MM.1S (cell line): ENCODE results near the gene SCUBE3.
A peak's percentile ranks its signal among the peaks of the same experiment; 100 is the strongest.

Experiments
- DNase-seq: peaks from one replicate; pipeline ENCODE4 v3.0.0-alpha.2; 2015
- H2AFZ ChIP-seq: fragments of 300-600 bp; sonication (generic); 2 replicates; pipeline ENCODE4 v1.6.0; 2016; ENCODE audit warnings: antibody characterized with exemption, low read length
- H3F3A ChIP-seq: fragments of 300-600 bp; sonication (generic); 2 replicates; pipeline ENCODE4 v1.6.1; 2016; ENCODE audit warnings: mild to moderate bottlenecking, antibody characterized with exemption, low read length, moderate library complexity, mixed read lengths; ENCODE audit not compliant: insufficient read depth
- H3K27ac ChIP-seq: fragments of 300-600 bp; sonication (generic); 2 replicates; pipeline ENCODE4 v1.5.1; 2016; ENCODE audit warnings: mild to moderate bottlenecking, low read length
- H3K27me3 ChIP-seq: fragments of 300-600 bp; sonication (generic); replicated peaks from 2 replicates; pipeline ENCODE4 v1.6.0; 2016; ENCODE audit warnings: low read length; ENCODE audit not compliant: insufficient read depth
- H3K36me3 ChIP-seq: fragments of 300-600 bp; sonication (generic); replicated peaks from 2 replicates; pipeline ENCODE4 v1.6.1; 2016; ENCODE audit warnings: mild to moderate bottlenecking, low read length, mixed read lengths; ENCODE audit not compliant: insufficient read depth
- H3K4me1 ChIP-seq: fragments of 300-600 bp; sonication (generic); 2 replicates; pipeline ENCODE4 v1.6.1; 2016; ENCODE audit warnings: low read length, mixed read lengths
- H3K4me2 ChIP-seq: fragments of 300-600 bp; sonication (generic); 2 replicates; pipeline ENCODE4 v1.6.0; 2016; ENCODE audit warnings: low read depth, low read length
- H3K4me3 ChIP-seq: fragments of 300-600 bp; sonication (generic); 2 replicates; pipeline ENCODE4 v1.5.1; 2016; ENCODE audit warnings: low read length, mixed read lengths
- H3K79me2 ChIP-seq: fragments of 300-600 bp; sonication (generic); 2 replicates; pipeline ENCODE4 v1.6.1; 2016; ENCODE audit warnings: mixed run types, low read length, mixed read lengths
- H3K9ac ChIP-seq: fragments of 300-600 bp; sonication (generic); 2 replicates; pipeline ENCODE4 v1.6.1; 2016; ENCODE audit warnings: low read length, mixed read lengths
- H3K9me2 ChIP-seq: fragments of 300-600 bp; sonication (generic); replicated peaks from 2 replicates; pipeline ENCODE4 v1.6.1; 2016; ENCODE audit warnings: mild to moderate bottlenecking, low read length, mixed read lengths; ENCODE audit not compliant: insufficient read depth
- H3K9me3 ChIP-seq: fragments of 300-600 bp; sonication (generic); replicated peaks from 2 replicates; pipeline ENCODE4 v1.6.1; 2016; ENCODE audit warnings: mild to moderate bottlenecking, low read length, mixed read lengths; ENCODE audit not compliant: insufficient read depth
- H4K20me1 ChIP-seq: fragments of 300-600 bp; sonication (generic); 2 replicates; pipeline ENCODE4 v1.6.1; 2016; ENCODE audit warnings: mild to moderate bottlenecking, low read length, moderate library complexity, mixed read lengths; ENCODE audit not compliant: insufficient read depth
- EZH2 ChIP-seq: fragments of 300-600 bp; sonication (generic); optimal IDR thresholded peaks from 2 replicates; pipeline ENCODE3; 2017; ENCODE audit warnings: low read depth, mild to moderate bottlenecking, antibody characterized with exemption, low read length, mixed read lengths
- EZH2phosphoT487 ChIP-seq: fragments of 300-600 bp; sonication (generic); IDR thresholded peaks from 2 replicates; pipeline ENCODE4 v1.6.1; 2018; ENCODE audit warnings: antibody characterized with exemption, low read length
- TF ChIP-seq, protein P1 (sequence below): fragments of 300-600 bp; sonication (generic); IDR thresholded peaks from 2 replicates; pipeline ENCODE4 v1.5.1; 2016; ENCODE audit warnings: antibody characterized with exemption, low read length, mixed read lengths

Gene SCUBE3

DNA sequence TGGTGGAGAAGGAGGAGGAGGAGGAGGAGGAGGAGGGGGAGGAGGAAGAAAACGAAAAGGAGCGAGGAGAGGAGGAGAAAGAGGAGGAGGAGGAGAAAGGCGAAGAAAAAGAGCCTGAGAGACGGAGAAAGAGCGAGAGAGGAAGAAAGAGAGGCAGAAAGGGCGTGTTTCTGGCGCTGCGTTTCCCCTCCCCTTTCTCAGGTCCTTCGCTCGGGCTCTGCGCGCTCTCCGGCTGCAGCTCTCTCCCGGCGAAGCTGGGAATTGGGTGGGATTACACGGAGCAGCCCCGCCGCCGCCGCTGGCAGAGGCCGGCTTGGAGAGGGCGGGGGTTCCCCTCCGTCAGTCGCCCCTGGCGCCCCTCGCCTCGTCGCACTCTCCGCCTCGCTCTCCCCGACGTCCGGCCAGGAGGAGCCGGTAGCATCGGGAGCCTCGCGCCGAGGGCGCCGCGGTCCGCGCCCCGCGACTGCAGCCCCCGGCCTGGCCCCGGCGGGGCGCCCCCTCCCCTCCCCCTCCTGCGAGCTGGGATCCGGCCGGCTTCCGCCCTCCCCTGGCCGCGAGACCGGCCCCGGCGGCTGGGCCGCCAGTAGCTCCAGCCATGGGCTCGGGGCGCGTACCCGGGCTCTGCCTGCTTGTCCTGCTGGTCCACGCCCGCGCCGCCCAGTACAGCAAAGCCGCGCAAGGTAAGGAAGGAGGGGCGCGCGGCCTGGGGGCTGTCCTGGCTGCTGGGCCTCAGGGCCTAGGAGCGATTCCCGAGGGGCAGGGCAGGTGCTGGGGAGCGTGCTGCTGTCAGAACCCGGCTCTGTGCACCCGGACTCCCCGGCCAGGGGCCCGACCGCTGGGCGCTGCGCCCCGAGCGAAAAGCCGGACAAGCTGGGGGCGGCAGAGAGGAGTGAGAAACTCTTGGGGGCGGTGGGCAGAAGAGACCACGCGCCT, at the start of gene SCUBE3:
Gene SCUBE3 (plus strand): TSS at position 133 of the 933 bp plus-strand sequence. CDS start 463 bp downstream, at position 596.
- TF ChIP-seq EZH2 (no peak), EZH2phosphoT487 (no peak)
- TF ChIP-seq, protein P1, sequence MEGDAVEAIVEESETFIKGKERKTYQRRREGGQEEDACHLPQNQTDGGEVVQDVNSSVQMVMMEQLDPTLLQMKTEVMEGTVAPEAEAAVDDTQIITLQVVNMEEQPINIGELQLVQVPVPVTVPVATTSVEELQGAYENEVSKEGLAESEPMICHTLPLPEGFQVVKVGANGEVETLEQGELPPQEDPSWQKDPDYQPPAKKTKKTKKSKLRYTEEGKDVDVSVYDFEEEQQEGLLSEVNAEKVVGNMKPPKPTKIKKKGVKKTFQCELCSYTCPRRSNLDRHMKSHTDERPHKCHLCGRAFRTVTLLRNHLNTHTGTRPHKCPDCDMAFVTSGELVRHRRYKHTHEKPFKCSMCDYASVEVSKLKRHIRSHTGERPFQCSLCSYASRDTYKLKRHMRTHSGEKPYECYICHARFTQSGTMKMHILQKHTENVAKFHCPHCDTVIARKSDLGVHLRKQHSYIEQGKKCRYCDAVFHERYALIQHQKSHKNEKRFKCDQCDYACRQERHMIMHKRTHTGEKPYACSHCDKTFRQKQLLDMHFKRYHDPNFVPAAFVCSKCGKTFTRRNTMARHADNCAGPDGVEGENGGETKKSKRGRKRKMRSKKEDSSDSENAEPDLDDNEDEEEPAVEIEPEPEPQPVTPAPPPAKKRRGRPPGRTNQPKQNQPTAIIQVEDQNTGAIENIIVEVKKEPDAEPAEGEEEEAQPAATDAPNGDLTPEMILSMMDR, result no peak
- no peak within 1 kb of the TSS for H3K9ac ChIP-seq
- peak within 1 kb of the TSS; percentile 55; the same call in 1 of the 2 replicates for H3K4me3 ChIP-seq
- no peaks in the 10 kb centered on the region for H4K20me1 ChIP-seq
- 0 out of 2 replicates have a peak within 1 kb of the TSS, but pooled peaks have one; percentile 48 for H2AFZ ChIP-seq
- DNase-seq, result no peak
- H3K4me2 ChIP-seq, result peak within 1 kb of the TSS; percentile 96
- no peaks in the 10 kb centered on the region for H3K9me3 ChIP-seq
- H3K79me2 ChIP-seq, result no peaks in the 10 kb centered on the region
- peaks cover 5% of the 10 kb centered on the region for H3F3A ChIP-seq
- H3K4me1 ChIP-seq, result peaks cover 18% of the 10 kb centered on the region
- H3K36me3 ChIP-seq, result no peaks in the 10 kb centered on the region
- H3K27ac ChIP-seq, result no peak within 1 kb of the TSS
- peaks cover 18% of the 10 kb centered on the region for H3K27me3 ChIP-seq
- H3K9me2 ChIP-seq, result no peaks in the 10 kb centered on the region

DNA sequence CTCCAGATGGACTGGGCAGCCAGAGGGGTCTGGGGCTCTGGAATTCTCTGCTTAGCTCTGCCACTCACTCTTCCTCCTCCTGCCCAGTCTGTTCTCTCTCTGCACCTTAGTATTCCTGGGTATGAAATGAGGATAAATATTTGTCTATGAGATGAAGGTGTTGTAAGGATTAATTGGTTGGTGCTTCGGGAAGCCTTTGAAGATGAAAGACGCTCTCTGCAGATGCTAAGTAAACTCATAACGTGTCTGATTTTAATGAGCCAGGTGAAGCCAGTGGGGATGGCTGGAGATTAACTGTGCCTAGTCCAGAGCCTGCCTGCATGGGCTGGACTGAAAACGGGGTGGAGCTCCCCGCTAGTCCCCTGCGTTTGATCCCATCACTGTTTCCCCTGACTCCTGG, 49.5 kb upstream of the SCUBE3 start:
- Histone ChIP-seq H3K4me2 (no peak overlapping the region), H3K79me2 (no peaks in the 10 kb centered on the region), H3K9ac (no peak overlapping the region), H3K27ac (no peak overlapping the region), H3K4me3 (no peak overlapping the region), H3K4me1 (no peaks in the 10 kb centered on the region), H3K27me3 (no peaks in the 10 kb centered on the region), H3K36me3 (no peaks in the 10 kb centered on the region), H2AFZ (no peak overlapping the region), H3F3A (no peaks in the 10 kb centered on the region), H3K9me3 (no peaks in the 10 kb centered on the region), H3K9me2 (no peaks in the 10 kb centered on the region), H4K20me1 (no peaks in the 10 kb centered on the region)
- TF ChIP-seq, protein P1, result no peak
- DNase-seq, result no peak

DNA sequence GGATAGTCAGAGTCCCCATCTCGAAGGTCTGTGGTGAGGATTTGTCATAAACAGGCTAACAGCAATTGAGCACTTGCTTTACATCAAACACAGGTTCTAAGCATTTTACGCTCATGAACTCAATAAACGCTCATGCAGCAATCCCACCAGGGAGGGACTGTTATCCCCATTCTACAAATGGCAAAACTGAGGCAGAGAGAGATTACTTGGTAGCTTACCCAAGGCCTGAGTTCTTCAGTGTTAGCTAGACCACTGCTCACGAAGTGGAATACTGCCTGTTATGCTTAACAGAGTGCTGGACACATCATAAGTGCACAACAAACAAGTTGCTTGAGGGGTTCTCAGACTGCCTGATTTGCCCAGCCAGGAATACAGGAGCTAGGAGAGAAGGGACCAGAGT, 48.9 kb upstream of the SCUBE3 start:
- DNase-seq, result no peak
- Histone ChIP-seq H3K79me2 (no peaks in the 10 kb centered on the region), H3K9me2 (no peaks in the 10 kb centered on the region), H3K4me1 (no peaks in the 10 kb centered on the region), H2AFZ (no peak overlapping the region), H3K9me3 (no peaks in the 10 kb centered on the region), H3K4me2 (no peak overlapping the region), H3K27ac (no peak overlapping the region), H3F3A (no peaks in the 10 kb centered on the region), H3K4me3 (no peak overlapping the region), H3K9ac (no peak overlapping the region), H4K20me1 (no peaks in the 10 kb centered on the region), H3K27me3 (no peaks in the 10 kb centered on the region), H3K36me3 (no peaks in the 10 kb centered on the region)
- TF ChIP-seq, protein P1, result no peak
- TF ChIP-seq EZH2 (no peak), EZH2phosphoT487 (no peak)
